UCSD-AML1 (cell line): ENCODE data around the gene BCL2.
A peak's percentile ranks its signal among the peaks of the same experiment; 100 is the strongest.

Experiments used
- DNase-seq: peaks from one replicate; lab custom pipeline; 2025; ENCODE audit not compliant: unreplicated experiment; lab: John Stamatoyannopoulos, UW

The BCL2 gene

DNA sequence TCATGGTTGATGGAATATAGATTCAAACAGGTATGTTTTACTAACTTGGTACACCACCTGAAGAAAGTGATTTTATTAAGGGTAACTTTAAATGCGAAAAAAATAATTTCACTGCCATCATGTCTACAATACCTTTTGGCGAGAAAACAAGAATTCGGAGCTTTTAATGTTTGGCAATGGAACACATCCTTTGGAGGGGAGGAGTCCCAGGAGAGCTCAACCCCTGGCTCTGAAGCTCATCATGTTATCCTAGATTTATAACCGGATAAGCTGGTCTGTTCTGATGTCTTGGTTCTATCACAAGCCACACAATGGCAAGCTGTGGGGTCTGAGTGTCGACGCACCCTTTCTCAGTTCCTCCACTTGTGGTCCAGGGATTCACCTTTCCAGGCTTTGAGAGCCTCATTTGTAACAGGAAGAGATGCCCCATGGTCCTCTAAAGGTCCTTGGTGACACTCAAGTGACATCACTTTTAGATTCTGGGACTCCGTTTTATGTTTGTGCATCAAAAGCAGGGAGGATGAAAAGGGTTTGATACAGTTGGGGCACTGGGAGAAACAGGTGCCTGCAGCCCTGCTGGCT lies 172.7 kb downstream of the BCL2 start:
- DNase-seq, result no peak

GRCh38 chr18:63145851-63146555 lies 173.6 kb downstream of the BCL2 start:
- DNase-seq, result no peak

DNA sequence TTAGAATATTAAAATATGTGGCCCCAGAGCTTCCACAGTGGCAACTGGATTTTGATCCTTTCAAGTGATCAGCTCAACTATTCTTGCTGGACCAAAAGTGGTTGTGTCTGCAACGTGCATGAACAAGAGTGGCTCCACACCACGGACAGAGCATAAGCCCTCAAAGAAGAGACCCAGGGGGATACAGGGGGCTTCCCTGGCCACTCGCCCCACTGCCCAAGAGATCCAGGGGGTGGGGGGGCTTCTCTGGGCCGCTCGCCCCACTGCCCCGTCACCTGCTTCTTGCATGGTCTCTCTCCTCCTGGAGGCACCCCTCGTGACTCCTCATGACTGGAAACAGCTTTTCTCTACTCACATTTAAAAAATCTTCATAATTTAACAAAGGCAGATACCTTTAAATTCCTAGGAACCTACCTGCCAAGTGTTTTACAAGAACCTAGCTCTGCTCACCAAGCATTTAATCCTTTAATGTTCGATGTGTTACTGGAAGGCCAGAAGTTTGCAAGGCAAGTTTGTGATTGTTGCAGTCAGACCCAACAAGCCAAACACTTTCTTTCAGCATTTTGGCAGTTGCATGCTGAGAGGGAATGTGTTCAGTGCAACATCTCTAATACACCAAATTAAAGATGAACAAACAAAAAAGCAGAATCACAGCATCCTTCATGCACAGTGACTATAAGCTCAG lies 174.3 kb downstream of the BCL2 start:
- no peak for DNase-seq

GRCh38 chr18:63144748-63145147 lies 174.8 kb downstream of the BCL2 start:
- no peak for DNase-seq

GRCh38 chr18:63143330-63143771 lies 176.2 kb downstream of the BCL2 start:
- no peak for DNase-seq

DNA sequence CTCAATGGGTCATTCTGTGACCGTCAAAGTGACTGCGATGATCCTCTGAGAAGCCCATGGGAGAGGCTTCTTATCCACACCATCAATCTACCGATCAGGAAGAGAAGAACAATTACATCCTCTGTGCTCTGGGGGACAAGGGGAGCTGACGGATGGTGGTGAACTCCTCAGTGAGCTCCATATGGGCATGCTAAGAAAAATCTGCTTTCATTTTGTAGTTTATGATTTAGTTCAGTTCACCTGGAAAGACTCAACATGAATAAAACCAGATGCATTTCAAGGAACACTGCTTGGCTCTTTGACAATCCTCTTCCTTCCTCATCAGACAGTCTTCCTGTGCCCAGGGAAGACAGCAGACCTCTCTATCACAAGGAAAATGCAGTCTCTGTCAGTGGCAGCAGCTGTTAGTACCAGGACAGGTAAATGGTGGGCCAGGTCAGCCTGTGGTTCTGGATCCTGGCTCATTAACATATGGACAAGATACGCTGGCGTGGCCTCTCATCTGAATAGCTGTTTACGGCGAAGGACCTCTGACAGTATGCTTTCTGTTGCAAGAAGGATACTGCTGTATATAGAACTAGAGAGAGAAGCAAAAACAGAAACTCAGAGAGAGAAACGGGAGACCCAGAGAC lies 176.9 kb downstream of the BCL2 start:
- DNase-seq, result no peak

DNA sequence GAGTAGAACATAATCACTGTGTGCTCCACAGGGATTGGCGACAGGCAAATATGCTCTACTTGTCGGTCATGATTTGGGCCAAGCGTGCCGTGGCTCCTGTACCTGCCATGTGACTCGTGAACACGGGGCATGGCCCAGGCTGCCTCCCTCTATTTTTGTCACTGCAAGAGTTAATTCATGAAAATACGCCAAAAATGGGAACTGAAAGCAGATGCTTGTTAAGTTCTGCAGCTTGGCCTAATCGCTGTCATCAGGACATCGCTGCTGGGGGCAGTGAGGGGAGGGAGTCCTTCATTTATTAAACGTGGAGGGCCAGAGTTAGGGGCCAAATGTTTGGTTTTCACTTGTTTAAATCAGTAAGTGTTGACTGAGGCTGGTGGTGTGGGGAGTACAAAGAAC lies 177.8 kb downstream of the BCL2 start:
- DNase-seq, result no peak

- DNase-seq, result no peak
These were observed 178.4 kb downstream of the BCL2 start for GRCh38 chr18:63140997-63141777.

GRCh38 chr18:63140038-63140450 lies 179.5 kb downstream of the BCL2 start:
- no peak for DNase-seq

DNA sequence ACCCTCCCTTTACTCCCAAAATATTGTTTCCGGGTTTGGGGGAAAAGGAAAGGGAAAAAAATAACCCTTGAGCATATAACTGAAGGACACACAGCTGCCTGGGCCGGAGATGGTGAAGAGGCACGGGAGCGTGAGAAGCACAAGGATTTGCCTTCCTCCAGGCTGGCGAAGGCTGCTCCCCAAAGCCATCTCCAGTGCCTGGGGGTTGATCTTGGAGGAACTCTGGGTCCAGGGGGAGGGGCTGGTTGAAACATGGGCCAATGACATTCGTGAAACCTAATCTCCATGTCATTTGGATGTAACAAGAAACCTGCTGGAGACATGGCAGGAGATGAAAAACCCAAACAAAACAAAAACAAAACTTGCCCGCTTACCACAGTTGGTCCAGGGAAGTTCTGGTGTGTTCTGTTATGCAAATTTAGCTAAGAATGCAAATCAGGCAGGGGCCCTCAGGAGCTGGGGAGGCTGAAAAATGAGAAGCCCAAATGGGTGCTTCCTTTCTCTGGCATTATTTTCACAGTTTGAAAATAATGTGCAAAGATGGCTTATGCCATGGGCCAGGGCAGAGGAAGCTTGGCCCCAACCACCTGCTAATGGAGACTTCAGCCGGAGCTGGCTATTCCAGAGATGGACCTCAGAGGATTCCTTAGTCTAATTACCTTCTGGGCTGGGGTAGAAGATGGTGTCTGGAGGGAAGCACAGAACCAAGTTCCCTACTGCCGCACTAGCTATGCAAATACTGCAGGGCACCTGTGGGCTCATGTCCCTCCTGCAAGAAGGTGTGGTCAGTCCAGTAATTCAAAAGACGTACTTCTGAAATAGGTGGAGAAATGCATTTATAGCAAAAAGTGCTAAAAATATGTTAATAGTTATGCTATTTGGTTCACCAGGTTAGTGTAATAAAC lies 180.9 kb downstream of the BCL2 start:
- peak; percentile 85 for DNase-seq

- peak; percentile 85 for DNase-seq
These were observed 181.6 kb downstream of the BCL2 start for GRCh38 chr18:63137999-63138435.

DNA sequence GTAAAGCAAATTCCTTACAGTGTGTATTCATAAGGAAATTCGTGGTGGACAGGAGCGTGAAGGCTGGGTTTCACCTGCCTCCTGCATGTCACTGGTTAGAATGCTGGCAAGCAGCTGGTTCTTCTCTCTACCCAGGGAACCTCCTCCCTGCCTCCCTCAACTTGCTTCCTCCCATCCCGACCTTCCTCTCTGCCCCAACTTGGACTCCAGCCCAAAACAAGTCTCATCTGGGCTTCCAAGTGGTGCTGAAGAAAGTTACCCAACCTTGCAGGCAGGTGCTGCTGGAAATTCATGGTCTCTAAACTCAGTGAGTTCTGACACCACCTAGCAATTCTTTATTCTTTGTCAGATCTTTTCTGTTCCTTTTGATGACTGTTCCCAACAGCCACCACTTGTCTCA lies 184.5 kb downstream of the BCL2 start:
- DNase-seq, result no peak

- DNase-seq, result no peak
These were observed 186.8 kb downstream of the BCL2 start for GRCh38 chr18:63132819-63133200.

- DNase-seq, result no peak
These were observed 187.4 kb downstream of the BCL2 start for GRCh38 chr18:63131959-63132818.

DNA sequence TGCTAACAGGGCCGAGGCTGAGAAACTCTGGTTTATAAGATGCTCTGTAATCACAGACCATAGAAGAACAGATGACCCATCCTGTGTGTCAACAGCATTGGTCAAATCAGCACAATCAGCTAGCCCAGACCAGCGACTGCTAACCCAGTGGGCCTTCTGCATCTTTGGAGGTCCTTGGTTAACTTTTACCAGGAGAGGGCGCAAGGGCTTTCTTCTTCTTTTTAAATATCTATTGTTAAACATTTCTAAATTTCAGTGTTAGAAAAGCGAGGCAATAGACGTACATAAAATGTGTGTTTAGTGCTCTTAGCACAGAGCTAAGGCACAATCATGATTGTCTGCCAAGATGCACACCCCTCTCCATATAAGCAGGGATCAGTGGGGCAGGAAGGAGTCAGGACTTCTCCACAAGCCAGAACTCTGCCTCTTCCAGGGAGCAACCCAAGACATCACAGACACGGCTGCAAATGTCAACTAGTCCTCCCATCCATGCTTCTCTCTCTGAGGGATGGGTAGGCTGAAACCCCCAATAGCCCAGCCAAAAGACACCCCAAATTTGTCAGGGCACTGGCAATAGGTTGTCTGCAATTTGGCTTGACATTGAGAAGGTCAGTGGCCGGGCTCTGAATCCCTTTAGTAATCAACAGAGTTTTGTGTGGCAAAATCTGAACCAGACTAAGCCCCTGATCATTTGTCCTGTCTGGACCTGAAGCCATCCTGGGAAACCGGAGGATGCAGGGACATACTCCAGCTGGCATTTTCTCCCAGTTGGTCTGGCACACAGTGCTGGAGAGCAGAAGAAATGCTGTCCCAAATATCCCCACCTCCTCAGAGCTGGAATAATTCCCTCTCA lies 188.2 kb downstream of the BCL2 start:
- DNase-seq, result no peak

DNA sequence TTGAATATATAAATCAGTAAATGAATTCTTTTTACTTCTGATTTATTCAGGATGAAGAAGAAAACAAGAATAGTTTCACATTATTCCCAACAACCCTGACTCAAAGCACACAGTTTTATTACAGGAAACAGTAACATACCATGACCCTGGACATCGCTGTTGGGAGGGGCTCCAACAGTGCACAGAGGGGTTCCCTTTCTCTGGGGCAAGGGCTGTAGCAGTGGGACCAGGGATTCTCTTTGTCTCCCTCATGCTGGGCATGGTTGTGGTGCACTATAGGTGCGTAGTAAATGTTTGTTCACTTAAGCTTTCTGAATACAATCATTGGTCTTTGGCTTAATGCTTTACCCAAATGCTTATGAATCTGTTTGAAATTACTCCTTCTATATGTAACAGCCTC lies 189.4 kb downstream of the BCL2 start:
- no peak for DNase-seq

- no peak for DNase-seq
These were observed 191.2 kb downstream of the BCL2 start for GRCh38 chr18:63128237-63128974.
